Upper lobe of left lung (tissue), 6 donors: ENCODE measurements around the gene IFI27L2. TPM values are rescaled to one million over a fixed set of nuclear protein-coding genes. Genes with fewer than 3 reads are reported as not detected.

ENCODE experiments used
- ATAC-seq, 2 donors: fragments of 200-7000 bp; cut with Tn5 transposase; one replicate each; pipeline ENCODE4 v1.9.1; 2022; ENCODE audit warnings: mild to moderate bottlenecking in 2 of 2, moderate library complexity in 2 of 2; ENCODE audit not compliant: low FRiP score in 2 of 2
- DNase-seq, 2 donors: peaks; one replicate each; pipeline ENCODE4 v3.0.0-alpha.2; 2019 to 2020
- H3K27ac ChIP-seq, 4 donors: fragments of 200-600 bp; sonication (generic); one replicate each; pipeline ENCODE4 v1.5.1; 2016 to 2019
- H3K27me3 ChIP-seq, 4 donors: fragments of 200-600 bp; sonication (generic); one replicate each; pipeline ENCODE4 v1.5.1; 2017 to 2019
- H3K36me3 ChIP-seq, 4 donors: fragments of 200-600 bp; sonication (generic); one replicate each; pipeline ENCODE4 v1.5.1; 2016 to 2019
- H3K4me1 ChIP-seq, 4 donors: fragments of 200-600 bp; sonication (generic); one replicate each; pipeline ENCODE4 v1.5.1; 2018 to 2019
- H3K4me3 ChIP-seq, 4 donors: fragments of 200-600 bp; sonication (generic); one replicate each; pipeline ENCODE4 v1.5.1; 2017 to 2019; ENCODE audit warnings: mild to moderate bottlenecking in 2 of 4, moderate library complexity in 1 of 4
- H3K9me3 ChIP-seq, 4 donors: fragments of 200-600 bp; sonication (generic); one replicate each; pipeline ENCODE4 v1.5.1; 2018 to 2019
- CTCF ChIP-seq, 6 experiments: fragments of 450-650 bp in 4 of 6; fragments of 200-600 bp in 2 of 6; sonication (generic) in 2 of 6; IDR thresholded peaks; one replicate each; pipeline ENCODE4 v1.5.1; 2016 to 2019; ENCODE audit warnings: antibody characterized with exemption in 6 of 6
- EP300 ChIP-seq, 4 donors: sonication (generic); formaldehyde crosslinking; IDR thresholded peaks; one replicate each; pipeline ENCODE4 v1.5.1; 2017; ENCODE audit warnings: antibody characterized with exemption in 4 of 4, control low read depth in 2 of 4
- POLR2A ChIP-seq, 4 donors: fragments of 450-650 bp; IDR thresholded peaks; one replicate each; pipeline ENCODE4 v1.5.1; 2016 to 2017; ENCODE audit warnings: antibody characterized with exemption in 4 of 4, mild to moderate bottlenecking in 2 of 4
- POLR2AphosphoS5 ChIP-seq, 2 donors: sonication (generic); formaldehyde crosslinking; IDR thresholded peaks; one replicate each; pipeline ENCODE4 v1.5.1; 2017; ENCODE audit warnings: antibody characterized with exemption in 2 of 2
- WGBS, 2 donors: methylation state at CpG; one replicate each; pipeline ENCODE4 v1.1.5; 2017 to 2018; 5-methylcytosine and 5-hydroxymethylcytosine counted together
- total RNA-seq, 6 donors: library from RNA; depleted of rRNA in 4 of 6; stranded (reverse); fragments of >200 nt in 4 of 6; gene quantifications; one replicate each; pipeline versions ENCODE4 v1.1.0 to v1.2.1, GENCODE V29; 2016 to 2021
- donor health status: DM: no; HTN: no; CAD: no; lungs with moderate emphysema.
- donor health status: DM: no; HTN: yes; CAD: no; lungs with severe emphysema.

Gene IFI27L2
- total RNA-seq, 6 donors from 2014 or later, result 45.2 to 118 (median 70.8) TPM

GRCh38 chr14:94102768-94103482 lies 26.5 kb downstream of the IFI27L2 start:
- no peak overlapping the region for H3K4me3 ChIP-seq
- 85 to 86% methylated on average over 7 to 8 of the region's 8 CpGs for WGBS, 2 donors
- H3K9me3 ChIP-seq, result no peaks in the 10 kb centered on the region
- H3K27me3 ChIP-seq, result no peaks in the 10 kb centered on the region
- ATAC-seq (no peak), DNase-seq (no peak)
- H3K36me3 ChIP-seq, result peaks cover 0 to 2% (median 0%) of the 10 kb centered on the region in 4 donors
- no peak overlapping the region for H3K27ac ChIP-seq
- no peaks in the 10 kb centered on the region for H3K4me1 ChIP-seq
- TF ChIP-seq POLR2A (IDR thresholded peaks at IDR 0.05), result no peak

GRCh38 chr14:94101748-94102147 lies 27.7 kb downstream of the IFI27L2 start:
- Histone ChIP-seq H3K4me1 (no peaks in the 10 kb centered on the region), H3K27me3 (no peaks in the 10 kb centered on the region), H3K4me3 (no peak overlapping the region), H3K36me3 (peaks cover 0 to 10% (median 0%) of the 10 kb centered on the region in 4 donors), H3K9me3 (no peaks in the 10 kb centered on the region), H3K27ac (no peak overlapping the region)
- TF ChIP-seq CTCF (IDR thresholded peaks at IDR 0.05) (no peak), POLR2AphosphoS5 (IDR thresholded peaks at IDR 0.05) (no peak), EP300 (IDR thresholded peaks at IDR 0.05) (no peak), POLR2A (IDR thresholded peaks at IDR 0.05) (no peak)
- 80 to 94% methylated on average over 1 to 10 of the region's 10 CpGs for WGBS, 2 donors
- DNase-seq (peak in 1 of 2 donors; percentile 37), ATAC-seq (peak in 1 of 2 donors; percentile 77)

- Histone ChIP-seq H3K9me3 (no peaks in the 10 kb centered on the region), H3K4me1 (no peaks in the 10 kb centered on the region), H3K4me3 (no peak overlapping the region), H3K36me3 (peaks cover 0 to 10% (median 0%) of the 10 kb centered on the region in 4 donors), H3K27ac (no peak overlapping the region), H3K27me3 (no peaks in the 10 kb centered on the region)
- DNase-seq, result no peak
- WGBS, 2 donors, result 77 to 98% methylated on average over 4 of the region's 4 CpGs
- TF ChIP-seq CTCF (IDR thresholded peaks at IDR 0.05), result no peak
- no peak for TF ChIP-seq POLR2AphosphoS5 (IDR thresholded peaks at IDR 0.05)
- no peak for TF ChIP-seq POLR2A (IDR thresholded peaks at IDR 0.05)
- TF ChIP-seq EP300 (IDR thresholded peaks at IDR 0.05), result no peak
- ATAC-seq, result peak in 1 of 2 donors; percentile 87
These were observed 28.6 kb downstream of the IFI27L2 start for GRCh38 chr14:94100847-94101246.

- DNase-seq, result peak in 1 of 2 donors; percentile 63
- H3K27me3 ChIP-seq, result no peaks in the 10 kb centered on the region
- no peak for TF ChIP-seq EP300 (IDR thresholded peaks at IDR 0.05)
- no peak for TF ChIP-seq CTCF (IDR thresholded peaks at IDR 0.05)
- TF ChIP-seq POLR2AphosphoS5 (IDR thresholded peaks at IDR 0.05), result no peak
- TF ChIP-seq POLR2A (IDR thresholded peaks at IDR 0.05), result no peak
- no peak for ATAC-seq
- H3K9me3 ChIP-seq, result no peaks in the 10 kb centered on the region
- no peak overlapping the region for H3K4me3 ChIP-seq
- peaks cover 0 to 10% (median 0%) of the 10 kb centered on the region in 4 donors for H3K36me3 ChIP-seq
- WGBS, 2 donors, result 80 to 96% methylated on average over 6 of the region's 6 CpGs
- H3K4me1 ChIP-seq, result no peaks in the 10 kb centered on the region
- H3K27ac ChIP-seq, result no peak overlapping the region
These were observed 30.4 kb downstream of the IFI27L2 start for GRCh38 chr14:94099006-94099405.

GRCh38 chr14:94098326-94098992 lies 30.9 kb downstream of the IFI27L2 start:
- no peaks in the 10 kb centered on the region for H3K9me3 ChIP-seq
- H3K4me1 ChIP-seq, result no peaks in the 10 kb centered on the region
- peak in 1 of 2 donors; percentile 47 for ATAC-seq
- H3K27me3 ChIP-seq, result no peaks in the 10 kb centered on the region
- WGBS, 2 donors, result 65 to 68% methylated on average over 10 of the region's 10 CpGs
- no peak for TF ChIP-seq EP300 (IDR thresholded peaks at IDR 0.05)
- no peak for TF ChIP-seq POLR2AphosphoS5 (IDR thresholded peaks at IDR 0.05)
- no peak for TF ChIP-seq CTCF (IDR thresholded peaks at IDR 0.05)
- no peak for TF ChIP-seq POLR2A (IDR thresholded peaks at IDR 0.05)
- H3K36me3 ChIP-seq, result peaks cover 0 to 10% (median 0%) of the 10 kb centered on the region in 4 donors
- DNase-seq, result no peak
- no peak overlapping the region for H3K4me3 ChIP-seq
- no peak overlapping the region for H3K27ac ChIP-seq
